ENCODE data around the gene HMGXB4. TPM values are rescaled to one million over a fixed set of nuclear protein-coding genes. Genes with fewer than 3 reads are reported as not detected.
"Not testable (repeated sequence)": the region's sequence is repeated elsewhere in the genome, so short reads cannot be mapped to it uniquely, and the experiment has no call there.

HMGXB4 gene
- total RNA-seq, 1 donor from 2014 or later = 25.7 TPM

DNA sequence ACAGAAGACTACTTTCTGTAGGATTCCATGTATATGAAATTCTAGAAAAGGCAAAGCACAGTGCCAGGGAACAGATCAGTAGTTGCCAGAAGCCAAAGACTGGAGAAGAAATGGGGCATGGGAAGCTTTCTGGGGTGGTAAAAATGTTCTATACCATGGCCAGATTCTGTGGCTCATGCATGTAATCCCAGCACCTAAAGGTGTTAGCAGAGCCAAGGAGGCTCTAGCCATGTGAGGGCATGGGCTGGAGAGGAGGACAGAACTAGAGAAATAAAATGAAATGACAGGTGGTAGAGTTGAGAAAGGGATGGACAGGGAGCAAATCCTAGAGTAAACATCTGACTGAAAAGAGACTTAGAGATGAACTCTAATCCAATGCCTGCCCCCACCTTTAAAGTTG, 26.9 kb upstream of the HMGXB4 start:
- Mint-ChIP-seq H3K36me3 (ENCODE audit: unreplicated experiment) (no peaks in the 10 kb centered on the region), H3K4me3 (ENCODE audit: unreplicated experiment) (no peak overlapping the region), H3K4me1 (ENCODE audit: unreplicated experiment) (no peaks in the 10 kb centered on the region), H3K9me3 (ENCODE audit: unreplicated experiment) (no peaks in the 10 kb centered on the region), H3K27ac (ENCODE audit: unreplicated experiment) (no peak overlapping the region), H3K27me3 (ENCODE audit: unreplicated experiment) (peaks cover 53% of the 10 kb centered on the region)
- TF ChIP-seq, protein P1, sequence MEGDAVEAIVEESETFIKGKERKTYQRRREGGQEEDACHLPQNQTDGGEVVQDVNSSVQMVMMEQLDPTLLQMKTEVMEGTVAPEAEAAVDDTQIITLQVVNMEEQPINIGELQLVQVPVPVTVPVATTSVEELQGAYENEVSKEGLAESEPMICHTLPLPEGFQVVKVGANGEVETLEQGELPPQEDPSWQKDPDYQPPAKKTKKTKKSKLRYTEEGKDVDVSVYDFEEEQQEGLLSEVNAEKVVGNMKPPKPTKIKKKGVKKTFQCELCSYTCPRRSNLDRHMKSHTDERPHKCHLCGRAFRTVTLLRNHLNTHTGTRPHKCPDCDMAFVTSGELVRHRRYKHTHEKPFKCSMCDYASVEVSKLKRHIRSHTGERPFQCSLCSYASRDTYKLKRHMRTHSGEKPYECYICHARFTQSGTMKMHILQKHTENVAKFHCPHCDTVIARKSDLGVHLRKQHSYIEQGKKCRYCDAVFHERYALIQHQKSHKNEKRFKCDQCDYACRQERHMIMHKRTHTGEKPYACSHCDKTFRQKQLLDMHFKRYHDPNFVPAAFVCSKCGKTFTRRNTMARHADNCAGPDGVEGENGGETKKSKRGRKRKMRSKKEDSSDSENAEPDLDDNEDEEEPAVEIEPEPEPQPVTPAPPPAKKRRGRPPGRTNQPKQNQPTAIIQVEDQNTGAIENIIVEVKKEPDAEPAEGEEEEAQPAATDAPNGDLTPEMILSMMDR (IDR thresholded peaks at IDR 0.05) = no peak
- DNase-seq (ENCODE audit: extremely low spot score, unreplicated experiment) = no peak

DNA sequence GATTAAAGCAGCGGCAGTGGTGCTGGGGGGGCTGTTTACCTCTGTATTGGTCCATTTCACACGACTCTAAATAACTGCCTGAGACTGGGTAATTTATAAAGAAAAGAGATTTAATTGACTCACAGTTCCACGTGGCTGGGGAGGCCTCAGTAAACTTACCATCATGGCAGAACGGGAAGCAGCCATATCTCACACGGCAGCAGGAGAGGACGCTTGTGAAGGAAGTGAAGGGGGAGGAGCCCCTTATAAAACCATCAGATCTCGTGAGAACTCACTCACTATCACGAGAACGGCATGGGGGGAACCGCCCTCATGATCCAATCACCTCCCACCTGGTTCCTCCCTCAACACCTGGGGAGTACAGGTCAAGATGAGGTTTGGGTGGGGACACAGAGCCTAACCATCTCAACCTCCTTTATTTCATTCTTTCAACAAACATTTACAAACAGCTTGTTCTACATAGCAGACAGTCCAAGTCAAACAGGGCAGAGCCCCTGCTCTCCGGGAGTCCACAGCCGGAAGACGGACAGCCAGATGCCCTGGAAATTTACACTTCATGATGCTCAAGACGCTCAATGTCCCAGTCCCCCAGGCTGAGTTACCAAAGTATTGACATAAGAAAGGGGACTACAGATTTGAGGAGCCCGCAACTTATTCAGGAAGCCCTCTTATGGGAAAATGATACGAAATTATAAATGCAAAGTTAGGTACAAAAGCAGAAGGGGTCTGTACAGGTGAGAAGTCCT, 26.3 kb upstream of the HMGXB4 start:
- peaks cover 55% of the 10 kb centered on the region for H3K27me3 Mint-ChIP-seq (ENCODE audit: unreplicated experiment)
- no peak for DNase-seq (ENCODE audit: extremely low spot score, unreplicated experiment)

DNA sequence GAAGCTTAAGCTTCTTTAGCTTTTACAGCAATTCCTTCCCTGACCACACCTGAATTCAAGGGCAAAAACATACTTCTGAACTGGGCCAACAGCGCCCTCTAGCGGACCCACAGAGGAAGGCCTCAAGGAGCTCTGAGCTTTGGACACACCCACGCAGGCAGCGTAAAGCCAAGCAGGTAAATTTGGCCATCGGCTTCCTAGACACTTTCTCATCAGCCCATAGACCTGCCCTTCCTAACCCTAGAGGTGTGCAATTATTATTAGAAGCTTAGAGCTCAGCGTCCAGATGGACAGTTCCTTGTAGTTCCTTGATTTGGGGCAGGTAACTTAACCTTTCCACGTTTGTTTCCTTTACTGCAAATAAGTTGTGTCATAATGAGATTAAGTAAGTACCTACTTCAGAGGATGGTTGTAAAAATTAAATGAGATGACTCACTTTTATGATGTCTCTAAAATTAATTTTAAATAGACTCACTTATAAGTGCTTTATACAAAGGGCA, 25.7 kb upstream of the HMGXB4 start:
- Mint-ChIP-seq H3K27me3 (ENCODE audit: unreplicated experiment) (peaks cover 55% of the 10 kb centered on the region), H3K27ac (ENCODE audit: unreplicated experiment) (no peak overlapping the region), H3K4me1 (ENCODE audit: unreplicated experiment) (no peaks in the 10 kb centered on the region), H3K36me3 (ENCODE audit: unreplicated experiment) (no peaks in the 10 kb centered on the region), H3K9me3 (ENCODE audit: unreplicated experiment) (no peaks in the 10 kb centered on the region), H3K4me3 (ENCODE audit: unreplicated experiment) (no peak overlapping the region)
- no peak for DNase-seq (ENCODE audit: extremely low spot score, unreplicated experiment)
- TF ChIP-seq, protein P1 (IDR thresholded peaks at IDR 0.05) = peak; percentile 87

More for the DNA sequence above, 26.3 kb upstream of the HMGXB4 start:
- Mint-ChIP-seq H3K4me3 (ENCODE audit: unreplicated experiment) (no peak overlapping the region), H3K36me3 (ENCODE audit: unreplicated experiment) (no peaks in the 10 kb centered on the region), H3K27ac (ENCODE audit: unreplicated experiment) (no peak overlapping the region), H3K4me1 (ENCODE audit: unreplicated experiment) (no peaks in the 10 kb centered on the region), H3K9me3 (ENCODE audit: unreplicated experiment) (no peaks in the 10 kb centered on the region)
- TF ChIP-seq, protein P1 (IDR thresholded peaks at IDR 0.05) = no peak

DNA sequence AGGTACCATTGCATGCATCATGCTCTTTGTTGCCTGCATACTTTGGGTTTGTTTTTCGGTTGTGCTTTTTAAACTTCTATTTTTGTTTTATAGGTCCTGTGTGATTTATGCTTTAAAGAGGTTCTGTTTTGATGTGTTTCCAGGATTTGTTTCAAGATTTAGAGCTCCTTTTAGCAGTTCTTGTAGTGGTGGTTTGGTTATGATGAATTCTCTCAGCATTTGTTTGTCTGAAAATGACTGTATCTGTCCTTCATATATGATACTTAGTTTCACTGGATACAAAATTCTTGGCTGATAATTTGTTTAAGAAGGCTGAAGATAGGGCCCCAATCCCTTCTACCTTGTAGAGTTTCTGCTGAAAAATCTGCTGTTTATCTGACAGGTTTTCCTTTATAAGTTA, 18.5 kb upstream of the HMGXB4 start:
- H3K27me3 Mint-ChIP-seq (ENCODE audit: unreplicated experiment) = peaks cover 72% of the 10 kb centered on the region
- DNase-seq (ENCODE audit: extremely low spot score, unreplicated experiment); H3K4me3 Mint-ChIP-seq (ENCODE audit: unreplicated experiment); H3K36me3 Mint-ChIP-seq (ENCODE audit: unreplicated experiment); H3K27ac Mint-ChIP-seq (ENCODE audit: unreplicated experiment); H3K9me3 Mint-ChIP-seq (ENCODE audit: unreplicated experiment); H3K4me1 Mint-ChIP-seq (ENCODE audit: unreplicated experiment): not testable (repeated sequence)

DNA sequence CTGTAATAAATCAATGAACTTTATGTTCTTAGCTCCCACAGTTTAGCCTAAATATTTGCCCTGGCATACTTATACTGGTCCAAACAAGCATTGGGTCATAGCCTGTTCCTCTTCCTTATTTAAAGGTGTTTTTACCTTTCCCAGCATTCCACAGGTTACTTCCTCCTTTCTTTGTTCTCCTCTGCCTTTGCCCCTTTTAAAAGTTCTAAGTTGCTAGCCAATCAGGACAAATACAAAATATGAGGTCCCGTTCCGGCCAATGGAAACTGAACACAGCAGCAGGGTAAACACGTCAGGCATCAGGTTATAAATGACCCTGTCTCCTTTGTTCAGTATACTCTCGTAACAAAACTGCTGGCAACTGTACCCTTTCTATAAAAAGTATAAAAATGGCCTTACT, 12.8 kb upstream of the HMGXB4 start:
- H3K27ac Mint-ChIP-seq (ENCODE audit: unreplicated experiment); H3K36me3 Mint-ChIP-seq (ENCODE audit: unreplicated experiment); H3K4me3 Mint-ChIP-seq (ENCODE audit: unreplicated experiment); DNase-seq (ENCODE audit: extremely low spot score, unreplicated experiment); H3K4me1 Mint-ChIP-seq (ENCODE audit: unreplicated experiment); H3K9me3 Mint-ChIP-seq (ENCODE audit: unreplicated experiment): not testable (repeated sequence)
- H3K27me3 Mint-ChIP-seq (ENCODE audit: unreplicated experiment) = peaks cover 34% of the 10 kb centered on the region

DNA sequence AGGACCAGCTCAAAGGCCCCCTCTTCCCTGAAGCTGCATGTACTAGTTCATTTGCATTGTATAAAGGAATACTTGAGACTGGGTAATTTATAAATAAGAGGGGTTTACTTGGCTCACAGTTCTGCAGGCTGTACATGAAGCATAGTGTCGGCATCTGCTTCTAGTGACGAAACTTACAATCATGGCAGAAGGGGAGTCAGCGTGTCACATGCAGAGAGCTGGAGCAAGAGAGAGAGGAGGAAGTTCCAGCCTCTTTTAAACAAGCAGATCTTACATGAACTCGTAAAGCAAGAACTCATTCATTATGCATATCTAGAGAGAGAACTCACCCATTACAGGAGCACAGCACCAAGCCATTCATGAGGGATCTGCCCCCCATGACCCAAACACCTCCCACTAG, 7.1 kb upstream of the HMGXB4 start:
- Mint-ChIP-seq H3K4me3 (ENCODE audit: unreplicated experiment) (no peak overlapping the region), H3K36me3 (ENCODE audit: unreplicated experiment) (no peaks in the 10 kb centered on the region), H3K9me3 (ENCODE audit: unreplicated experiment) (no peaks in the 10 kb centered on the region), H3K27ac (ENCODE audit: unreplicated experiment) (no peak overlapping the region), H3K4me1 (ENCODE audit: unreplicated experiment) (no peaks in the 10 kb centered on the region), H3K27me3 (ENCODE audit: unreplicated experiment) (peaks cover 4% of the 10 kb centered on the region)
- TF ChIP-seq, protein P1 (IDR thresholded peaks at IDR 0.05) = no peak
- no peak for DNase-seq (ENCODE audit: extremely low spot score, unreplicated experiment)
